ENCODE results near the gene RHCG.

The RHCG gene

GRCh38 chr15:89502867-89503595 is 6.6 kb upstream of the RHCG start:
- no peak for DNase-seq

GRCh38 chr15:89501646-89502045 is 5.3 kb upstream of the RHCG start:
- DNase-seq = no peak

GRCh38 chr15:89500397-89501270 is 4.3 kb upstream of the RHCG start:
- DNase-seq = no peak

- DNase-seq = no peak
Measured at GRCh38 chr15:89499156-89499555, 2.8 kb upstream of the RHCG start.

- DNase-seq = no peak
Measured at GRCh38 chr15:89498574-89498906, 2.2 kb upstream of the RHCG start.

- DNase-seq = no peak
Measured at GRCh38 chr15:89497231-89497630, 848 bp upstream of the RHCG start.

GRCh38 chr15:89495638-89496145 is 691 bp downstream of the RHCG start:
- DNase-seq = no peak

DNA sequence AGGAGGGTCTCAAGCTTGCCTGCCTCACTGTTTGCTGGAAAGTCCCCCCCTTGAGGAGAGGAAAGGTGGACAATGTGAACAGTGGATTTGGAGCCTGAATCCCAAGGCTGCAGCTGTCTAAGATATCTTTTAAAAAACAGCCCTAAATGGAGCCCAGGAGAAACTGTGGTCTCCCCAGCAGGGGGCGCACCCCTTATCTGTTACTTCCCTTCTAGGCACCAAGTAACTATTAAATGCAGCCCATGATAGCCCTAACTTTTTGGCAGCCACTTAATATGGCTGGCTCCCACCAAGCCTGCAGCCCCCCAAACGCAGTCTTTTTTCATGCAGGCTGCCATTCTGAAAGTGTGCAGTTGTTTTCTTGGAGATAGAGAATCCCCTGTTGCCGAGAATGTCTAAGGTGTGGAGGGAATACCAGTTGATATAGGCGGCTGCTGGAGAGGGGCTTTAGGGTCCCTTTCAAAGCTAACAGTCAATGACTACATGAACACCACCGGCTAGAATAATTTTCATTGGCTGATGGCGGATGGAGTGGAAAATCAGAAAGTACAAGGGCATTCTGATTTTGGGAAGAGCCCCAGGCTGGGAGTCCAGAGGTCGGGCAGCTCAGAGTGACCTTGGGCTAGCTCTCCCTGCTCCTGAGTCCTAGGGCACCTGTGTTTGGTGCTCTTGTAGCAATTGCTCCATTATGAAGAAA is 1.3 kb downstream of the RHCG start:
- DNase-seq = no peak

- no peak for DNase-seq
Measured at GRCh38 chr15:89494031-89494430, 2.4 kb downstream of the RHCG start.

- no peak for DNase-seq
Measured at GRCh38 chr15:89492934-89493631, 3.3 kb downstream of the RHCG start.

DNA sequence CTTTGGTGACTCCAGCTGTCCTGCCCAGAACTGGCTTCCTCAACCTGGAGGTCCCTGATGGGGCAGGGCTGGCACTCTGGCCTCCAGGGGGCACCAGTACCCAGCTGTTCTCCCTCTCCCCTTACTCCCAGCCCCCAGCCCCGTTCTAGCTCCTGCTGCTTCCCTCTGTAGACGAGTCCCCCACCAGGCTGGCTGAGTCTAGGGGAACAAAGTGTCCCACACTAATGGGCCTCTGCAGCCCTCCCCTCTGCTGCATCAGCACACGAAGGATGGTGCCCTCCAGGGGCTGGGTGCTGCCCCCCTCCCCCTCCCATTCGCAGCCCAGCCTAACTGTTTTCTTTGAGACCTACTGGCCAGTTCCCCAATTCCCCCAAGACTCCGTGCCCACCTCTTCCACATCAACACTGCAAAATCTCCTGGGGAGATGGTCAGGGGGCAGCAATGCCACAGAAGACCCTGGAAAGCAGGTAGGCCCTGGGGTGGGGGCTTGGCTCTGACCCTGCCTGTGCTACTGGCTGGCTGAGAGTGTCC is 4.2 kb downstream of the RHCG start:
- no peak for DNase-seq

- no peak for DNase-seq
Measured at GRCh38 chr15:89490814-89491315, 5.5 kb downstream of the RHCG start.

- no peak for DNase-seq
Measured at GRCh38 chr15:89490081-89490813, 6.1 kb downstream of the RHCG start.

DNA sequence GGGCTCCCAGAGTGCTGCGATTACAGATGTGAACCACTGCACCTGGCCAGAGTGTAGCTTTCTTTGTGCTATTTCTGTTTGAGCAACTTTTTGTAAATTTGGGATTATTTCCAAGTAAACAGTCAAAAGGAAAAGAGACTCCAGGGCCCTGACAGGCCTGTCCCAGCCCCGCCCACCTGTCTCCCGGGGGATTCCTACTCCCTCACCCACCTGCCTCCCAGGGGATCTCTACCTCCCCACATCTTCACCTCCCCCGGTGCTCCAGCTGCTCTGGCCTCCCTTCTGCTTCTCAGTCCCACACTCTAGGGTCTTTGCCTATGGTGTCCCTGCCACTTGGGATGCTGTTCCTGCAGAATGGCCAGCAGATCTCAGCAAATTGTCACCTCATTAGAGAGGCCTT is 7.0 kb downstream of the RHCG start:
- peak; percentile 46 for DNase-seq

DNA sequence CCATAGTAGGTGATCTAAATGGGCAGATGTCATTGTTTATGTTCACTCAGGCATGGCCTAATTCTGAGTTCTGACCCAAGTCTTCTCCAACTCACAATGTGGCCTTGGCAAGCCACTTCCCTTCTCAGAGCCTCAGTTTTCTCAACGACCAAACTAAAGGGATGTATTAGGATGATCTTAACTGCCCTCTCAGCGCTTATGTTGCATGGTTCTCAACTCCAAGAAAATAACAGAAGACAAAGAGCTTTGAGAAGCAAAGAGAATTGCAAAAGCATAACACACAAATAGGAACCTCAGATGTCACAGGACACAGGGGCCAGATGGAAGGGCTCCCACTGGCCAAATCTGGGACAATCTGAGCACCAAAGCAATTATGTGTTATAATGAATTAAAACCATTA is 8.6 kb downstream of the RHCG start:
- DNase-seq = no peak

- no peak for DNase-seq
Measured at GRCh38 chr15:89486726-89487050, 9.7 kb downstream of the RHCG start.

- no peak for DNase-seq
Measured at GRCh38 chr15:89483079-89483478, 13.3 kb downstream of the RHCG start.

GRCh38 chr15:89482139-89482538 is 14.2 kb downstream of the RHCG start:
- no peak for DNase-seq

- no peak for DNase-seq
Measured at GRCh38 chr15:89480505-89480904, 15.9 kb downstream of the RHCG start.

GRCh38 chr15:89479173-89479572 is 17.2 kb downstream of the RHCG start:
- no peak for DNase-seq

DNA sequence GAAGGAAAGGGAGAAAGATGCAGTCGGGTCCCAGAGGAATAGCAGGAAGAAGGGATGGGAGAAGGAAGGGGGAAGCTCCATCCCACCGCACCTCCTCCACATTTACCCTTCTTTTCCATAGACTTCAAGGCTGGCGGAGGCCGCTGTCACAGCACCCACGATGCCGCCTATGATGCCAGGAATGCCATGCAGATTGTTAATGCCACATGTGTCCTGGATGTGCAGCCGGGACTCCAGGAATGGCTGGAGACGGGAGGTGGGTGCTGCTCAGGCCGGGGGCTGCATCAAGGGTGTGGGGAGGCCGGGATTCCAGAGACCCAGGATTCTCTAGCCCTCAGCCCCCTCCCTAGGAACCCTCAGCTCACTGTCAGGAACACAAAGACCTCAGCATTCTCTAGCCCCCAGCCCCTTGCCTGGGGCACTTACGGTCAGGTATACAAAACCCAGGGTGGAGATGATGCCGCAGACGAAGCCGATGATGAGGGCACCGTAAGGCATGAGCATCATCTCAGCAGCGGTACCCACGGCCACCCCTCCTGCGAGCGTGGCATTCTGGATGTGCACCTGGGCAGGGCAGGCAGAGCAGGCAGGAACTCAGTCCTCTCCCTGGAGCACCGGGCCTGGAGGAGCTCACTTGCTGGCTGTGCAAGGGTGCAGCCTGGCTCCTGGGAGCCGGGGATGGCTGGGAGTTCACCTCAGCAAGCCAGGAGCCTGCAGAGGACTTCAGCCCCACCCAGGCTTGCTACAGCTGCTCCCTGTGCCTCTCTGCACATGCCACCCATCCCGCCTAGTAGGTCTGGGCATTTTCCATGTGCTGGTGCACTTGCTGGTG is 18.8 kb downstream of the RHCG start:
- DNase-seq = no peak
